Panc1 (cell line): ENCODE results near the gene LSM2.

Source experiments
- CTCF ChIP-seq: fragments of 450-650 bp; IDR thresholded peaks from 2 replicates; pipeline ENCODE4 v1.5.1; 2017; ENCODE audit warnings: mild to moderate bottlenecking
- POLR2AphosphoS5 ChIP-seq: IDR thresholded peaks from 2 replicates; pipeline ENCODE4 v1.6.1; 2012; ENCODE audit warnings: mild to moderate bottlenecking, low read depth, low read length, moderate library complexity
- REST ChIP-seq, 2 experiments: IDR thresholded peaks; 2 replicates each; pipeline ENCODE4 v1.6.1; 2011 to 2012; ENCODE audit warnings: low read depth in 2 of 2, control low read depth in 1 of 2, low read length in 1 of 2, mild to moderate bottlenecking in 1 of 2, moderate library complexity in 1 of 2; ENCODE audit not compliant: insufficient read depth in 1 of 2
- SIN3A ChIP-seq: IDR thresholded peaks from 2 replicates; pipeline ENCODE4 v1.6.1; 2012; ENCODE audit warnings: low read depth, mild to moderate bottlenecking, low read length, moderate library complexity, borderline replicate concordance; ENCODE audit not compliant: insufficient read depth
- TCF7L2 ChIP-seq: IDR thresholded peaks from 2 replicates; pipeline ENCODE4 v1.6.1; 2011; ENCODE audit warnings: mild to moderate bottlenecking, low read depth, low read length, inconsistent platforms

- TF ChIP-seq POLR2AphosphoS5 = no peak
- TF ChIP-seq CTCF = no peak
- TF ChIP-seq SIN3A = no peak
- TF ChIP-seq REST (IDR thresholded peaks at IDR 0.05; ENCODE audit: insufficient read depth in 1 of 2, low read depth in 2 of 2, low read length in 1 of 2) = no peak
- TF ChIP-seq TCF7L2 = no peak
Measured at GRCh38 chr6:31794866-31795615, 11.7 kb downstream of the LSM2 start.
